ENCODE results near the gene HMX3. TPM values are rescaled to one million over a fixed set of nuclear protein-coding genes. Genes with fewer than 3 reads are reported as not detected.

Gene HMX3
- not detected for polyA plus RNA-seq (ENCODE audit: insufficient read length in 4 of 4)

DNA sequence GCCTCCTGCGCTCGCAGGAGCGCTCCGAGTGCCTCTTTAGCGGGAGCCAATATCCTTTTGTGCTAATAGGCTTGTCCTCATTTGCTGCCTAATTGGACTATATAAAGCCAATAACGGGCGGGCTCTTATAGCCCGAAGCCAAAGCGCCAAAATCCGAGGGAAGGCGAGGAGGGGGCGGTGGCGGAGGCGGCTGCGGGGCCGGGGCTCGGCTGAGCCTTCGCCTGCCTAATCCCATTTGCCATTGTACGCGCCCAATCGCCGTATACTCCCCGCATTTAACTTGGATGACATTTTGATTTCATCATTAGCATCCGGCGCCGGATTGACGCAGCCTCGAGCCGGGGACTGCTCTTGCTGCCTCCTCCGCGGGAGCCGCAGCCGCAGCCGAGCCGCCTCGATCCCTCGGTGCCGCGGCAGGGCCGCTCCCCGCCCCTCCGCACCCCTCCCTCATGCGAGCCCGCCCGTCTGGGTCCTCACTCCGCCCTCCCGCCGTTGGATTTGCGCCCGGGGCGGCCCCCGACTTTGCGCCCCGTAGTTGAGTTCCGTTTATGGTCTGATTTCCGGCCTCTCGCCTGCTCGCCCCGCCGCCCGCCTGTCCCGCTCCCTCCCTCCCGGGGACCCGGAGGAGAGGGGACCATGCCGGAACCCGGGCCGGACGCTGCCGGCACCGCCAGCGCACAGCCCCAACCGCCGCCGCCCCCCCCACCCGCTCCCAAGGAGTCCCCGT is at the start of gene HMX3:
Gene HMX3, plus strand, starts transcription at position 556 of the 727 bp plus-strand sequence. Its CDS starts 81 bp downstream, at position 637.
- no peak for DNase-seq (ENCODE audit: low read depth in 4 of 4, low spot score in 3 of 4)

DNA sequence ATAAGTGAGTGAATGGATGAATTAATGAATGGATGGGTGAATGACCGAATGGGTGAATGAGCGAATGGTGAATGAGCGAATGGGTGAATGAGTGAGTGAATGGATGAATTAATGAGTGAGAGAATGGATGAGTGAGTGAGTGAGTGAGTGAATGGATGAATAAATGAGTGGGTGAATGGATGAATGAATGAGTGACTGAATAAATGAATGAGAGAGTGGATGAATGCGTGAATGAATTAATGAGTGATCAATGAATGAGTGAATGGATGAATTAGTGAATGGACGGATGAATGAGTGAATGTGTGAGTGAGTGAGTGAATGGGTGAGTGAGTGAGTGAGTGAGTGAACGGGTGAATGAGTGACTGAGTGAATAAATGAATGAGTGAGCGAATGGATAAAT is 49.5 kb upstream of the HMX3 start:
- DNase-seq (ENCODE audit: low read depth in 4 of 4, low spot score in 3 of 4): no peak

DNA sequence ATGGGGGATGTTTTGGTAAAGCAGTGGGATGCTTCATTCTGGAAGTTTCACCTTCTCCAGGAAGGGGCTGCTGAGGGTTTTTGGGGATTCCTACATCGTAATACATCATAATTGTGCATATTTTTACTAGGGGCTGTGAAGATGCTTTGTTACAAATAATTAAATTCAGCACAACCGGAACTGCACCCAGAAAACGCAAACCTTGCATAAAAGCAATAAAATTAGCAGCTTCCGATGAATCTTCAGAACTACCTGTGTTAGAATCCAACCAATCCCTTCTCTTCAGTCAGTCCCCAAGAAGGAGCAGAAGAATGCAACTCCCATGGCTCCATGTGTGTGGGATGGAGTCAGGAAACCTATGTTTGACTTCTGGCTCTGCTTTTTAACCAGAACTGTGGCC is 48.4 kb upstream of the HMX3 start:
- no peak for DNase-seq (ENCODE audit: low read depth in 4 of 4, low spot score in 3 of 4)

DNA sequence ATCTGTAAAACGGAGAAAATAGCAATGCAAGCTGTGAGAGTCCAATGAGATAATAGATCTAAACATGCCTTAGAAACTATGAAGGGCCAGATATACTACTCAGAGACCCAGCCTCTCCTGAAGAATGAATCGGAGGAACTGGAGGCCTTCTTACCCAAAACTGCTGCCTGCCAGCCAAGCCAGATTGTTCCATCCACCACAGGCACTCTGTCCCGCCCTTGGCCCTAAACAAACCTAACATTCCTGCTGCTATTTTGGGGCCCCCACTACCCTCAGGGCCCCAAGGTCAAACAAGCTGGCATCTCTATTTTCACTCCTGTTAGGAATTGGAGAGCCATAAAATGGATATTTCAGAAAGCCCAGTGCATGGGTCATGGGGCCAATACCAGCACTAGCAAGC is 48.0 kb upstream of the HMX3 start:
- no peak for DNase-seq (ENCODE audit: low read depth in 4 of 4, low spot score in 3 of 4)

DNA sequence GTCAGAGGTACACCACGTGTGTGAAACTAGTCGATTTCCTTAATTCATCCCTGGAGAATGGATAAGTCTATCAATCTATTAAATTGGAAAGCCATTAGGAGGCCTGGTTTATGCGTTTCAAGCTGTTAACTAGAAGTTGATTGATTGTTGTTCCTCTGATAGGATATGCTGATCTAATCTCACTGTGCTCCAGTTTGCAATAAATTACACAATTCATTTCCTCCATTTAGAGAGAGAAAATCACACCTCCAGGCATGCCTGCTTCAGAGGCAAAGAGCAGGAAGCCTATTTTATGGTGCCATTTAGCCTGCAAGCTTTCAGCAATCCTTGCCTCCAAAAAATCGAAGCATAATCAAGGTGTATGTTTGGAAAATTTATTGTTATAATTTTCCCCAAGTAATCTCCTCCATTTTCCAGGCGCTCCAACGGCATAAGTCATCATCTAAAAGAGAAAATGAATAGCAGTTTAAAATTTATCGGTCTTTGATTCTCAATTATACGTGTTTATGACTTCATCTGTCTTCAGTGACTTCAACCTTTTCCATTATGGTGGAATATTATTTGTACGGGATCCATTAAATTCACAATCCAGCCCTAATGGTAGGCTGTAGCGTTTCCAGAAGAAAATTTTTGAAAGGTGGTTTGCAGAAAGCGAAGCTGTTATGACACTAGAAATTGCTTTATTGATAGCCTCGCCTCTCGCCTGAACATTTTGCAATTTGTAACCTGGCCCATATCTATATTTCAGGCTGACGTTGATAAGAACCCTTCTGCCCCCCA is 42.9 kb upstream of the HMX3 start:
- DNase-seq (ENCODE audit: low read depth in 4 of 4, low spot score in 3 of 4): no peak

DNA sequence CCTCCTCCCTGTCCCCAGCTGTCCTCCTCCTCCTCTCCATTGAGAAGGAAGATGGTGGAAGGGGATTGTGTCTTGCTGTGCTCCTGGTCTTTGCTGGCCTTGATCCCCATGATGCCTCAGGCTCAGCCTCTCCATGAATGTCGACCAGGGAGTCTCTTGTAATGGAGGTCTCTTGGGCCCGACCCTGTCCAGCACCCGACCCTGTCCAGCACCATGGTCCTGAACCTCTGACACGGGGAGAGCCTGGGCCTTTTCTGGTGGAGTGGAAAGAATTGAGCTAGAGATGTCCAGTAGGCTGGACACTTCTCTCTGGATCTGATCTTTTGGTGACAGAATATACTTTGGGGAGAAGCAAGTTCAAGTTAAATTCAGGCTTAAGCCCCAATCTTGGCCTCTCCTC is 42.3 kb upstream of the HMX3 start:
- DNase-seq (ENCODE audit: low read depth in 4 of 4, low spot score in 3 of 4): no peak

DNA sequence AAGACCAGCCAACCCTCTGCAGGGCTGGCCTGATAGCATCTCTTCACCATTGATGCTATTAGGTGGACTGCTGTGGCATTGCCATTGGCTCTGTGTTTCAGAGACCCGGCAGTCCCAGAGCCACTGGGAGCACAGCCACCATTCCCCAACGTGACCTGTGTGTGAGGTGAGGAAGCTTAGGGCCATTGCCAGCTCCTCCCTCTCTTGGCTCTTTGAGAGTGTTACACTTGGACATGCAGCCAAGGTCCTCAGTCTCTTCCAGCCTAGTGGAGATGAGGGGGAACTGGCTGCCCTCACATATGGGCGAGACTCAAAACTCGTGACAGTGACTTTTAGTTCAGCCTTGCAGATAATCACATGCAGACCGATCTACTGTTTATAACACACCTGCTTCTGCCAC is 39.3 kb upstream of the HMX3 start:
- DNase-seq (ENCODE audit: low read depth in 4 of 4, low spot score in 3 of 4): no peak

DNA sequence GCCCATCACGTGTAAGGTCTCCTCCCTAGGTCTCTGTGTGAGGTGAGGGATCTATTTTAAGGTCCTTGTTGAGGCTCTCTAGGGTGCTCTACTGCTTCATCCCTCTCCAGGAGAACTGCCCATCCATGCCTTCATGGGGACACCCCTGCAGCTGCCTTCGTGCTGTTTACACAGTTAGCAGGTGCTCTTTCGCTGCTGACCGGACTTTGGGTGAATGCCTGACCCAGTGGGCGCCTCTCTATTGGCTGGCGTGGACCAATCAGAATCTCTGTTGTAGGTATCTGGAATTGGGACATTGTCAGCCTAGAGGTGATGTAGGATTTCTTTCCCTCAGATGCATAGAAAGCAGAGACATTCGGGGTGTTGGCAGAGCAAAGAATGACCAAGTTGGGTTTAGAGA is 38.7 kb upstream of the HMX3 start:
- no peak for DNase-seq (ENCODE audit: low read depth in 4 of 4, low spot score in 3 of 4)

DNA sequence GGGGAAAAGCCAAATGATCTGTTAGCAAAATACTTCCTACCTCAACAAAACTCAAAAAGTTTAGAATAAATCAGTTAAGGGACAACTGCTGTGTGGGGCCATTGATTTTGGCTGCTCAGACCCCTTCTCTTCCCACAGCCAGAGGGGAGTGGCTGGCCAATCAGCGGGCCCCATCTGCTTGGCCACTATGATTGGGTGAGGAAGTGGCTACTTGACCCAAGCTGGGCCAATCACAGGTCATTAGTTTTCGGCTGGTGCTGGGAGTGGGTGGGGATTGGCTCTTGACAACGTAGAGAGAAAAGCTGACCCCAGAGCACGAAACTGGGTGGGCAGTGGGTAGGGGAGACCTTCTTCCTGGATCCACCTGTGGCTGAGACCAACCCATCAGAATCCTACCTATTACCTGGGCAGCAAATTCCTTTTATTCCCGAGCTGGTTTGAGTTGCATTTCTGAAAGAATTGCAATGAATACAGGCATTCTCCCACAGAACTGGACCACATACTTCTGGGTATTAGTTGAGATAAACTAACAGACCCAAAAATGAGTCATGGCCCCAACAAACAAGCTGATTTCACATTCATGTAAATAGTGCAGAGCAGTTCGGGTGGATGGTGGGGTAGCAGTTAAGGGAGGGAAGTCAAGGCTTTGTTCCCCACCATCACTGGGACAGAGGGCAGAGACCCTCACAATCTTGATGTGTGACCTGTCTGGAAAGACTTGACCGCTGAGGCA is 35.6 kb upstream of the HMX3 start:
- no peak for DNase-seq (ENCODE audit: low read depth in 4 of 4, low spot score in 3 of 4)

DNA sequence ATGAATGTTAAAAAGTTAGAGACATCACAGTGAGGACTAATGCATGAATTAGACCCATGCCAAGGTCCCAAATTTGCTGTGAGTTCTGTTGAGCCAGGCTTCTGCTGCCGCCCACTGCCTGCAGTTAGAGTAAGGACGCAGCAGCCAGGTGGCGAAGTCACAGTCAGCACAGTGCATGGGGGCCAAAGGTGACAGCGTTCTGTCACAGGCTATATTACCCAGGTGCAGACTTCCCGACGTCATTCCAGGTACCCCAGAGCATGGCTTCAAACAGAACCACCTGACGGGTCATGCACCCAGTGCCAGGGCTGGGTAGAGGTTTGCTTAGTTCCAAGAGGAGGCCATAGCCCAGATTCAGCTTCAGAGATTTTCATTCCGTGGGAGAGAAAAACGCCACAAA is 33.9 kb upstream of the HMX3 start:
- no peak for DNase-seq (ENCODE audit: low read depth in 4 of 4, low spot score in 3 of 4)

DNA sequence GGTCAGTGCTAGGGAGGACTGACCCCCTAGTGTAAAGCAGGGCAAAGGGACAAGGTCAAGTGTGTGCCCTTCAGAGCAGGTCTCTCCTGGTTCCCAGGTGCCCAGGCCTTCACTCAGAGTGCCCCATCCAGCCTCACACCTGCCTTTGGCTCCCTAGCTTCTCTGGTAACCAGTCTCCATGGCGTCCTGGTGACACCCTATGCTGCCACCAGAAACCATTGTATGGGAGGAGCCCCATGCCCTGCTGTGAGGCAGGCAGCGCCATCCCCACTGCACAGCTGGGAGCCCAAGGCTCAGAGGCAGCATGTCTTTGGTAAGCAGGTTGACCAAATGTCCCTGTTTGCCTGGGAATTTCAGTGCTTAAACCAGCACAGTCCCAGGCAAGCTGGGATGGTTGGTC is 33.1 kb upstream of the HMX3 start:
- DNase-seq (ENCODE audit: low read depth in 4 of 4, low spot score in 3 of 4): no peak

DNA sequence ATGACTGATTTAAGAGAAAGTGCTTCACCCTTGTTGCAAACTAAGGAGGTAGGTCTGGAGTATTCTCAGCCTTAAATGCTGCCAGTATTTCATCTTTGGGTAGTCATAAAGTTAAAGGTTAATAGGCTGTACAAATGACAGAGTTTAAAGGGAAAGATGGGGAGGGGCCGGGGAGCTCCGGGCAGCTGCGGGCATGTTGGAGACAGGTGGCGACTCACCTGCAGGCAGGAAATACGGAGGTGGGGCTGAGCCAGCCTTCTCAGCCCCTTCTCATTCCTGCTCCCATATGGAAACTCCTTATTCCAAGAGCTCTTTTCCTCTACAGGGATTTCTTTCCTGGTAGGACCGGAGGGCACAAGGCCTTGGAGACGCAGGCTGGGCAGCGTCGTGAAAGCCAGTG is 31.8 kb upstream of the HMX3 start:
- DNase-seq (ENCODE audit: low read depth in 4 of 4, low spot score in 3 of 4): no peak

DNA sequence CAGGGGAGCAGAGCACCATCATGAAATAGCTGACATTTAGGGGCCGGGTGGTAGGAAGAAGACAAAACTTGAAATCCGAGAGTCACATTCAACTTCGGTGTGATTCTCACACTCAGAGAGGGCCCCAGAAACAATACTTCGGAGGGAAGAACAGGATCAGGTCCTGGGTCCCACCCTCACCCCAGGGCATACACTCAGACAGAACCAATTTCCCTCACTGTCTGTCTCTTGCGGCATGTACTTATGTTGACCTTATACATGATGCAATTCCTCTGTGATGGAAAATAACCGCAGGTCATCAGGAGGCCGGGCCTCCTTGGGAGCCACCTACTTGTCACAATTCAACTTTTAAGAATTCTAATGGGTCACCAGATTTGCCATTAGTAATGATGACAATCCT is 26.3 kb upstream of the HMX3 start:
- no peak for DNase-seq (ENCODE audit: low read depth in 4 of 4, low spot score in 3 of 4)

DNA sequence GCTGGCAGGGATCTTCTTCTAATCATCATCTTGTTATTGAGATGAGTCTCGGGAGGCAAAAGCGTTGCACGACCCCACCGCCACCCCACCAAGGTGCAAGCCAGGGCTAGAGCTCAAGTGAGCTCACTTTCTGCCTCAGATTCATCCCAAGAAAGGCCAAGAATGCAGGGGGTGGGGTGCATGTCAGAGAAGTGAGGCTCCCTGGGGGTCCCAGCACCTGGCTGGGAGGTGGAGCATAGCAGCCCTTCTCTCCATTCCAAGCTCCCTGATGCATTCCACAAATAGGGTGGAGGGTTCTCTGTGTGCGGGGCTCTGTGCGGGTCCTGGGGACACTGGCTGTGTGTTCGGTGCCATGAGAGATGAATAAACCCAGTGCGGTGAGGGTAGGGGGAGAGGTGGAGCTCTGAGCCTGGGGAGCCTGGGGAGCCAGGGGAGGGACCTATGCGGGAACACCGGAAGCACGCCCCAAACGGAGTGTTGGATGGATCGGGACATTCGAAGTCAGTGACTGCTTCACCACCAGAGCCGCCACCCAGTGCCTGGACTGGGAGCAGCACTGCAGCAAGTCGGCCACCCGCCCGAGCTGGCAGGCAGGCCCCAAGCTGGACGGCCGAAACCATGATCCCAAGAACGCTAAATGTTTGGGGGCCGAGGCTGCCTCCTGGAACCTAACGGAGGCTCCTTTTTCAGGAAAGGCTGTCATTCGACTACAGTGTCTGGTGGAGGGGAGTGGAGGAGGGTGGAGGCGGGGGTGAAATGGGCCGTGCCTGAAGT is 17.9 kb upstream of the HMX3 start:
- DNase-seq (ENCODE audit: low read depth in 4 of 4, low spot score in 3 of 4): no peak

DNA sequence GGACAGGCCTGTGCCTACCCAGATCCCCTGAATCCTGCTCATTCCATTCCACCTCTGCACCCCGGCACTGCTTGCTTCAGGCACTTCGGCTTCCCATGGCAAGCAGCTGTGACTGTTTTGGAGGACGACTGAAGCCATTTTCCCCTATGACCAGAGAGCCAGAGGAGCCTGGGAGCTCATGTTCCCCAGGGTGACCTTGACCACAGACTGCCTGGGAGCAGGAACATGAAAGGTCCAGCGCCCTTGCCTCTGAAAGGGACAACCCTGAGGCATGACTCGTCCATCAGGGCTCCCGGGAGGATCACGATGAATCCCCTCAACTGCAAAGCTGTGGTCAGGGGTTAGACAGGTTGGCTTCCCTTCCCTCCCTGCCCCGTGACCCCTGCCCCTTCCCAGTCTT is 16.7 kb upstream of the HMX3 start:
- no peak for DNase-seq (ENCODE audit: low read depth in 4 of 4, low spot score in 3 of 4)

DNA sequence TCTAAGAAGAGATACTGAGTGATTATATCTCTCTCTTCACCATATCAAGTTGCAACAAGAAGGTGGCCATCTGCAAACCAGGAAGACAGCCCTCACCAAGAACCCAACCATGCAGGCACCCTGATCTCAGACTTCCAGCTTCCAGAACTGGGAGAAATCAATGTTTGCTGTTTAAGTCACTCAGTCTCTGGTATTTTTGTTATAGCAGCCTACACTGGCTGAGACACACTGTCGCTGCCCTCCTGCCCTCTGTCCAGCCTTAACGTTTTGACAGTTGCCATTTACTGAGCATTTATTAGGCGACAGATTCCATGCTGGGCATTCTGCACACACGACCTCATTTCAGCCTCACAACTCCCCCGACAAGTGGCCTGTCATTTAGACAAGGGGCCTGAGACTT is 9.5 kb upstream of the HMX3 start:
- DNase-seq (ENCODE audit: low read depth in 4 of 4, low spot score in 3 of 4): no peak

DNA sequence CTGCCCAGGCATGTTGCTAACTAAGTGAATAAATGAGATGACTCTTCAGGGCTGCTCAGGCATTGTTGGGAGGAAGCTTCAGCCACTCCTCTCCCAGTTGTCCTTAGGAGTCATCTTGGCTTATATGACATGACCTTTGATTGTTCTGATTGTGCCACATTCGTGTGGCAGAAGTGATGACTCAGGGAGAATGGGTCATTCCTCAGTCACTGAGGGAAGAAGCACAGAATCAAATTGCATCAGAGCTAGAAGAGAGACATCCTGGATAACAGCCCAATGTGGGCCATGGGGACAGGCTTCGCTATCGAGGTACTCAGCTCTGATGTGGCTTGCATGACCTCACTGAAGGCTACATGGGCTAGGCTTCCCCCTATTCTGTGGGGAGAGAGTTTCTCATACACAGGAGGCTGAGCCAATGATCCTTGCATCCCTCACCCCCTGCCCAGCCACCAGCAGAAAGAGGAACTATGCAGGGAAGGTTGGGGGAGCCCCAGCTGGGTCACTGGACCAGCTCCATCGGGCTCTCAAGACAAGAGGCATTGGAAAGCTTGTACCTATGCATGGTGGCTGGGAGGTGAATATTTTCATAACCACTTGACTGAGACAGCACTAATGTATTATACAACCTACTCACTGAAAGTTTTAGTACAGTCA is 6.0 kb upstream of the HMX3 start:
- no peak for DNase-seq (ENCODE audit: low read depth in 4 of 4, low spot score in 3 of 4)

DNA sequence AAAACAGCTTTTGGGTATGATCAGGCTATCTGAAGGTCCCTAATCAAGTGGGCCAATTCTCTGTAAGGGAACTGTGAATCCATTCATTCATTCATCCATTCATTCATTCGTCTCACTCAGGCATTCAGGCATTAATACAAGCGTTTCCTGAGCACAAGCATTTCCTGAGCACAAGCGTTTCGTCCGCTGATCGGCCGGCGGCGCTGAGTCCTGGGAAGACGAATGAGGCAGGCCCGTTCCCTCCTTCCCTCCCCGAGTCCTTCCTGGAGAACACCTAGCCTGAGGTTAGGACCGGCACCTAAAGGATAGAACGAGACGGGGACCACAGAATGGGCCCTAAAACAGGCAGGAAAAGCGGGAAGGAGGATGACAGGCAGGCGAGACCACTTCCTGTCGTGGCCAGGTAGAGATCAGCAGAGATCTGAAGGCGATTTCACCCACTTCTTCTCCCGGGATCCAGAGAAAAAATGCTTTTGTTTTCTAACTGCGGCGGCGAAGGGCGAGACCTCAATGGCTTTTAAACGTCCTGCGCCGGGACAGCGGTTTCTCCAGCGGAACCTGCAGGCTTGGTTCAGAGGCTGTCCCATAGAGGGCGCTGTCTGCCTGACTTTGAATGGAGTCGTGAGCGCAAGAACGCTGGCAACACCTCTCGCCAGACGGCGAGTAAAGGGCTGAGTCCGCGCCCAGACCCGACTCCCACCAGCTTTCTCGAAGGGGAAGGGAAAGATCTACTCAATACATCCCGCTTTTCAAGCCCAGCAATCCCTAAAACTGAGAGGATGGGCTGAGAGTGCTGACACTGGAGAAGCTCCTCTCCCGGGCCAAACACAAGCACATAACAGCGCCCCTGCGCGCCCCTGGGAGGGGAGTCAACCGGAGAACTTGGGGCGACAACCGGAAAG is 2.9 kb upstream of the HMX3 start:
- peak in 3 of 4 donors; percentile 85 to 87 (median 86) for DNase-seq (ENCODE audit: low read depth in 4 of 4, low spot score in 3 of 4)

Measured in right renal pelvis (tissue), 4 donors.